Mucosa of descending colon (tissue), 3 donors: Measurements from ENCODE around the gene ANAPC2. TPM values are rescaled to one million over a fixed set of nuclear protein-coding genes. Genes with fewer than 3 reads are reported as not detected.
A peak's percentile ranks its signal among the peaks of the same experiment; 100 is the strongest.

ENCODE experiments used
- ATAC-seq: fragments of 200-7000 bp; cut with Tn5 transposase; one replicate; pipeline ENCODE4 v1.9.1; 2020; ENCODE audit warnings: mild to moderate bottlenecking, moderate library complexity
- DNase-seq, 3 donors: peaks; one replicate each; pipeline ENCODE4 v3.0.0-alpha.2; 2020
- H3K36me3 ChIP-seq: fragments of 200-600 bp; one replicate; pipeline ENCODE4 v1.8.0; 2021; ENCODE audit warnings: low read depth, mild to moderate bottlenecking
- H3K4me1 ChIP-seq: fragments of 200-600 bp; one replicate; pipeline ENCODE4 v1.8.0; 2021; ENCODE audit warnings: low read depth, mild to moderate bottlenecking
- H3K4me3 ChIP-seq: fragments of 200-600 bp; one replicate; pipeline ENCODE4 v1.8.0; 2021; ENCODE audit warnings: mild to moderate bottlenecking
- H3K9me3 ChIP-seq: fragments of 200-600 bp; one replicate; pipeline ENCODE4 v1.8.0; 2021; ENCODE audit warnings: mild to moderate bottlenecking
- CTCF ChIP-seq: fragments of 200-600 bp; IDR thresholded peaks from one replicate; pipeline ENCODE4 v1.8.0; 2022; ENCODE audit warnings: antibody characterized with exemption, mild to moderate bottlenecking
- intact Hi-C, 2 donors: fragments of 100-400 bp; cut with DNase I in 1 of 2; cut with micrococcal nuclease in 1 of 2; formaldehyde crosslinking; loops; one replicate each; pipeline versions ENCODE4 v1.11.0 to v1.11.1; 2022; cut with DNase I, micrococcal nuclease
- total RNA-seq, 3 donors: library from RNA; stranded (reverse); fragmentation: NEBNext Ultra II Directional in 2 of 3; extraction: Animal tissue kit (Norgen Biotek cat#: 25700) in 2 of 3; gene quantifications; one replicate each; pipeline versions ENCODE4 v1.2.1 to v1.2.4, GENCODE V29; 2021 to 2023
- donor health status: DM: no; HTN: no; CAD: no; lungs with moderate emphysema.
- donor health status: DM: no; HTN: no; CAD: no.
- donor health status: DM: no; HTN: yes; CAD: no.

ANAPC2 gene
- total RNA-seq, 3 donors from 2014 or later, result 60.8 to 65.9 (median 61.7) TPM

DNA sequence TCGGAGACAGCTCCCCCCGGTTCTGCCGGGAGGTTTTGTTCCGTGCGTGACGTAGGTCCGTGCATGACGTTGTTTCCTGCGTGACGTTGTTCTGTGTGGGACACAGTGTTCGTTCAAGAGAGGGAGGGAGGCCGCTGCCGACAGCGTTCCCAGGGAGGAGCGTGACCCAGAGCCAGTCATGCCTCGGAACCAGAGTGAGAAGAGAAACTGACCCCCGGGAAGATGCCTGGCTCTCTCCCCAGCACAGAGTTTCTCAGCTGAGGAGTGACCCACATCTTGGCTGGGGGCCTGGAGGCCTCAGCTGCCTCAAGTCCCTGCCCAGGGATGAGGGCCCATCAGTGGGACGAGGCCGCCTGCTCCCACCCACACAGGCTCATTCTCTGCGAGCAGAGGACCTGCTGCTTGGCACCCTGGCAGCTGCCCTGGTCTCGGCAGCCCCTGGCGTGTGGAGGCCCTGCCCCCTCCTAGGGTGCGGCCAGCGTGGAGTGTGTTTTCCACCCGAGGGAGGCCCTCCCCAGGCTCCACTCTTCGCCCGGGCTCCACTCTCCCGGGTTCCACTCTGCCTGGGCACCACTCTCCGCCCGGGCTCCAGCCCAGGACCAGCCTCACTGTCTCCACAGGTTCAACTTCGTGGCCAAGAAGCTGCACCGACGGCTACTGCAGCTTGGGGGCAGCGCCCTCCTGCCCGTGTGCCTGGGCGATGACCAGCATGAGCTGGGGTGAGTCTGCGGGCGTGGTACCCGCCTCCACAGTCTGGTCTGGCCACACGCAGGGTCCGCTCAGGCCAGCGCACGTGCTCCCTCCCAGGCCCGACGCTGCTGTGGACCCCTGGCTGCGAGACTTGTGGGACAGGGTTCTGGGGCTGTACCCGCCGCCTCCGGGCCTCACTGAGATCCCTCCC lies 25.1 kb upstream of the ANAPC2 start:
- DNase-seq (peak in 1 of 3 donors; percentile 14), ATAC-seq (no peak)
- H3K4me3 ChIP-seq, result no peak overlapping the region
- peaks cover 6% of the 10 kb centered on the region for H3K4me1 ChIP-seq
- no peak for TF ChIP-seq CTCF
- H3K36me3 ChIP-seq, result no peaks in the 10 kb centered on the region
- intact Hi-C loops, result no loop called here
- H3K9me3 ChIP-seq, result no peaks in the 10 kb centered on the region

DNA sequence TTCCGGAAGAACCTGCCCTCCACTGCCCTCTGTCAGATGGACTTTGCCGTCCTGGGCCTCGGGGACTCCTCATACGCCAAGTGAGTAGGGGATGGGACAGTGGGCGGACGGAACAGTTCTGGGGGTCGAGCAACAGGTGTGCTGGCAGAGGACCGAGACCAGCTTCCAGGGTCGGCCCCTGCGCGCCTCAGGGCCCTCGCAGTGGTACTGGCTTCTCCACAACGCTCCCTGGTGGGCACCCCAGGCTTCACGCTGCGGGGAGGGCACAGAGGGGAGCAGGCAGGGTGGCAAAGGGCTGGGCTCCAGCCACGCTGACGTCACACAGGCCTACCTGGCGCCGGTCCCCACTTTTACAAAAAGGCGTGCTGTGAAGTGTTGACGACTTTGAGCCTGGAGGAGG lies 24.2 kb upstream of the ANAPC2 start:
- no peak overlapping the region for H3K4me3 ChIP-seq
- H3K4me1 ChIP-seq, result no peaks in the 10 kb centered on the region
- ATAC-seq (no peak), DNase-seq (no peak)
- no peak for TF ChIP-seq CTCF
- H3K9me3 ChIP-seq, result no peaks in the 10 kb centered on the region
- no peaks in the 10 kb centered on the region for H3K36me3 ChIP-seq
- intact Hi-C loops, result no loop called here

DNA sequence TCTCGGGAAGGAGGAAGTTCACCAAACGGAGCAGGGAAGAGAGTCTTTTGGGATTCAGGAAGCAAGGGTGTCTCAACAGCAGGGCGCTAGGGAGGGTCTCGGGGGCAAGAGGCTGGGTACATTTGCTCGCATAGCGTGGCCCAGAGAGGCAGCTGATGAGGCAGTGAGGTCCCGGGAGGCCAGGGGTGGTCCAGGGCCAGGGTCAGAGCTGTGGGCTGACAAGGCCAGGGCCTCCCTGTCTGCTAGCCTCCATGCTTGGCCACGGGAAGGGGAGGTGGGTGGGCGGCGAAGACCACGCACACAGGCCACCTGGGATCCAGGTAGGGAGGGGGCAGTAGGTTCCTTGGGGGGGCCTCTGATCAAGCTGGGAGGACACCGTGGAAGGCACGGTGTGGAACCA lies 23.2 kb upstream of the ANAPC2 start:
- peaks cover 1% of the 10 kb centered on the region for H3K4me1 ChIP-seq
- intact Hi-C loops, result no loop called here
- H3K36me3 ChIP-seq, result no peaks in the 10 kb centered on the region
- DNase-seq, result no peak
- TF ChIP-seq CTCF, result no peak
- ATAC-seq, result no peak
- H3K9me3 ChIP-seq, result no peaks in the 10 kb centered on the region
- no peak overlapping the region for H3K4me3 ChIP-seq

DNA sequence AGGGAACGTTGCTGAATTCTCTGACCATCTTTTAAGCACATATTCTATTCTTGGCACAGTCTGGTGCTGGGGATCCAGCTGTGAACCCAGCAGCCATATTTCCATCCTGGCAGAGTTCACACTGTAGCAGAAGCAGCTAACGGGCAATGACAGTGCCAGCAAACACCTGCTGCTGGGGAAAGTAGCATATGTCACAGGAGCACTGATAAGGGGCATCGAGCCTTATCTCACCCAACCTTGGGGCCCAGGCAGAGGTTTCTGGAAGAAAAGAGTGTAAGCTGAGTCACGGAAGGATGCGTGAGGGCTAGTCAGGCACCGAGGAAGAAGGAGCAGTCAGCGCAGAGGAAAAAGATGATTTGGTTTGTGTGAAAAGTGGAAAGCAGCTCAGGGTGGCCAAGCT lies 18.2 kb upstream of the ANAPC2 start:
- TF ChIP-seq CTCF, result no peak
- H3K36me3 ChIP-seq, result no peaks in the 10 kb centered on the region
- intact Hi-C loops, result no loop called here
- H3K4me3 ChIP-seq, result no peak overlapping the region
- peaks cover 30% of the 10 kb centered on the region for H3K4me1 ChIP-seq
- ATAC-seq (no peak), DNase-seq (no peak)
- H3K9me3 ChIP-seq, result no peaks in the 10 kb centered on the region

DNA sequence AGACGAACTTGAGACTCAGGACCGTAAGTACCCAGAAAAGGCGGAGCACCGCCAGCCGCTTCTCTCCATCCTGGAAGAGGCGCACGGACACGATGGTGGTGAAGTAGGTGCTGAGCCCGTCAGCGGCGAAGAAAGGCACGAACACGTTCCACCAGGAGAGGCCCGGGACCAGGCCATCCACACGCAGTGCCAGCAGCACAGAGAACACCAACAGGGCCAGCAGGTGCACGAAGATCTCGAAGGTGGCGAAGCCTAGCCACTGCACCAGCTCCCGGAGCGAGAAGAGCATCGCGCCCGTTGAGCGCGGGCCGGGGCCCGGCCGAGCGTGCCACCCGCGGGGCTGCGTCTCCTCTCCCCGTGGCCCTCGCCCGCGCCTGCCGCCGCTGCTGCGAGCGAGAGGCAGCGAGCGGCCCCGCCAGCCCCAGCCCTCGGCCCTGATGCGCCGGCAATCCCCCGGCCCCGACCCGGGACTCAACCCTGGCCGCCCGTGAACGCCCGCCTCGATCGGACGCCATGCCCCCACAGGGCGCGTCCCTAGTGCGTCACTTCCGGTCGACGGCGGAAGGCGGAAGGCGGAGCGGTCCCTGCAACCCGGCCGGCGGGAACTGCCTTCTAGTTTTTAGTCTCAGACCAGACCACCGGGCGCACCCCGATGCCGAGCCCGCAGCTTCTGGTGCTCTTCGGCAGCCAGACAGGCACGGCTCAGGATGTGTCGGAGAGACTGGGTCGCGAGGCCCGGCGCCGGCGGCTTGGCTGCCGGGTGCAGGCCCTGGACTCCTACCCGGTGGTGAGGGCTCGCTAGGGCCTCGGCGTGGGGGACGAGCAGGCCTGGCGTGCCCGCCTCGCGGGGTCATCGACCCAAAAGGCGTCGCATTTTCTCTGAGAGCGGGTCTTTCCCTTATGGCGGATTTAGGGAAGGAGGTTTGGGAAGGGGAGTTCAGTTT lies 17.0 kb upstream of the ANAPC2 start, which contains the start of the genes NDOR1 and TMEM203:
NDOR1 (plus strand) TSS at position 575 of the 944 bp plus-strand sequence; CDS start at position 653, 78 bp downstream.
TMEM203 (minus strand) TSS at position 523 of the 944 bp plus-strand sequence; CDS start at position 289, 234 bp downstream.
- Histone ChIP-seq H3K9me3 (no peaks in the 10 kb centered on the region), H3K4me3 (peak within 1 kb of the TSS; percentile 87), H3K36me3 (peaks cover 3% of the 10 kb centered on the region), H3K4me1 (peaks cover 33% of the 10 kb centered on the region)
- TF ChIP-seq CTCF, result no peak
- intact Hi-C loops, result no loop called here
- ATAC-seq, result peak; percentile 73
- DNase-seq, result peak; percentile 95
